Stimulated activated CD4-positive, alpha-beta T cell treated with anti-CD3 and anti-CD28 coated beads, TNF-alpha, amount 100 ng/mL, for 1 hour (primary cell): ENCODE results near the gene FXR2.

Source experiments
- DNase-seq, 3 donors: peaks; one replicate each; pipeline ENCODE4 v3.0.0-alpha.2; 2020; ENCODE audit warnings: low read depth in 3 of 3, low spot score in 1 of 3

The FXR2 gene

GRCh38 chr17:7552621-7553051 lies 62.1 kb downstream of the FXR2 start:
- no peak for DNase-seq

GRCh38 chr17:7551396-7551795 lies 63.3 kb downstream of the FXR2 start:
- no peak for DNase-seq

- no peak for DNase-seq
Measured at GRCh38 chr17:7550344-7550743, 64.4 kb downstream of the FXR2 start.

- DNase-seq, result no peak
Measured at GRCh38 chr17:7549401-7550055, 65.2 kb downstream of the FXR2 start.

GRCh38 chr17:7548585-7549400 lies 65.9 kb downstream of the FXR2 start, which contains the start of gene TNFSF12:
Gene TNFSF12 (plus strand): TSS chr17:7549058. CDS start chr17:7549154, 96 bp downstream.
- DNase-seq, result peak in 1 of 3 donors; percentile 27

GRCh38 chr17:7544911-7545310 lies 69.8 kb downstream of the FXR2 start:
- DNase-seq, result no peak
